HG02938 (cell line): ENCODE data around the gene MKS1.

Experiments
- ATAC-seq: cut with Tn5 transposase; IDR thresholded peaks from one replicate; pipeline ENCODE4 v1.9.1; 2021; ENCODE audit warnings: mild to moderate bottlenecking, moderate library complexity; ENCODE audit not compliant: unreplicated experiment

MKS1 gene

GRCh38 chr17:58245428-58246103 lies 26.5 kb upstream of the MKS1 start:
- no peak for ATAC-seq

DNA sequence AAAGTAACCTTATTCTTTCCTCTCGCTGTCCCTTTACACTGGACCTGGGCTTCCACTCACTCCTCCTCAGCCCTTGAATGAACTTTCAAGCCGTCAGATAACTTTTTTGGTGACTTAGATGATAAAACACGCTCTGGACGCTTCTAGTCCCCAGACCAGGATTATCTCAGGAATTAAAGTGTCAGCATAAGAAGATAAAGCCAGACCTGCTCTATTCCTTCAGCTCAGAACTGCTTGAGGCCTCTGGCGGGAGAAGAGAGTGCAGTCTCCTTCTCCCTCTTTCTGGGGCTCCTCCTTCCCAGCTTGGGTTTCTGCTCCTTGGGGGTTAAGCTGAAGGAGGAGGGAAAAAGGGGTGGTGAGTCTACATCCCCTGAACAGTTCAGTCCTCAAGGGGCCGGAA lies 25.9 kb upstream of the MKS1 start:
- ATAC-seq: no peak

DNA sequence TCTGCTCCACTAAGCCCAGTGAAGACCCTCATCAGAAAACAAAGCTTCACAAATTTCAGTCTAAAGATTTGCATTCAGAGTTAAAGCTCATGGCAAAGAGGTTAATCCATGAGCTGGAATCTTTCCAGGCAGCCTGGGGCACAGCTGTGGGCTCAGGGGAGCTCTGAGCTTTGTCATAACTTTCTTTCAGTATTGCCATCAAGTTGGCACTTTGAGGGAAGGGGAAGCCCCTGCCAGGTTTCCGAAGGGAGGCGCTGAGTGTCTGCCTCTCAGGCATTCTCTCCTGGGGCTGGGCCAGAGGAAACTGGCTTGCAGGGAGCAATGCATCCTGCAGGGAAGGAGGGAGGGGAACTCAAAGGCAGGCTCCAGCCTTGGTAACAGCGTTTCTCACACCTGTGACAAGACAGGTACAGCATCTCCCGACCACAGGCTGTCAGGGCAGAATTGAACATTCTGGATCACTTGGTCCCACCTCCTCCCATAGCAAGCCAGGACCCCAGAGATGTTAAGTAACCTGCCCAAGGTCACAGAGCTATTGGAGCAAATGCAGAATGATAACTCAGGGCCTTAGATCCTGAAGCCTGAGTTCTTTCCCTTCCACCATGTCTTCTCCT lies 23.2 kb upstream of the MKS1 start:
- no peak for ATAC-seq

- ATAC-seq: no peak
Measured at GRCh38 chr17:58239987-58240386, 20.9 kb upstream of the MKS1 start.

- ATAC-seq: no peak
Measured at GRCh38 chr17:58238147-58238634, 19.1 kb upstream of the MKS1 start, which contains the start of gene LPO. TSS of gene LPO (plus strand) at chr17:58238584. CDS start at chr17:58242980, 4,396 bp downstream.

DNA sequence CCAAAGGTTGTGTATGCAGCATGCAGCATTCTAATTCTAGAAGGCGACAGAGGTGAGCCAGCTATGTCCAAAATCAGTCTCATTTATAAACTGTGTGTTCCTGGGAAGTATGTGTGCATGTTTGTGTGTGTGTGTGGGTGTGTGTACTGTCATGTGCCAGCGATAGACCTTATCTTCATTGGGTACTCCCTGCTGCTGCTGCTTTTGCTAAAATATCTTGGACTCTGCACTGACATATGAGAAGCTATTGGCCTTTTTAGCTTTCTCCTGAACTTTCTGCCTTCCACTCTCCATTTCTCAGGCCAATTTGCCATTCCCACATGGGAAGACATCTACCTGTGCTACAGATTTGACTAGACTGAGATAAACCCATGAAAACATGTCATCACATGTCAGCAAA lies 17.3 kb upstream of the MKS1 start:
- ATAC-seq: no peak

- ATAC-seq: no peak
Measured at GRCh38 chr17:58235821-58236220, 16.8 kb upstream of the MKS1 start.

DNA sequence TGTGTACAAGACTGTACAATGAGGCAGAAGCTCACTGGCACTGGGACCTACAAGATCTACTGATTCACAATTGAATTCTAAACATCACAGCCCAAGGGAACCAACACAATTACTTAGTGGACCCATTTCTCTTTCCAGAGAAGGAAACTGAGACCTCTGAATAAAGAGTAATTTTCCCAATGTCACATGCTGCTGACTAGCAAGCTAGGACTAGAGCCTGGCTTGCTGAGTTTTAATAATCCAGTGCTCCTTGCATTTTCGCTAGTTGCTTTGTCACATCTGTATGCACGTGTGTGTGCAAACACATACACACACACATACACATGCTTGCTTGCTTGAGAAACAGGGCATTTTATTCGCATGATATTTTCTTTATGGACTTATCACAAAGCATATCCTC lies 15.5 kb upstream of the MKS1 start:
- ATAC-seq: no peak

DNA sequence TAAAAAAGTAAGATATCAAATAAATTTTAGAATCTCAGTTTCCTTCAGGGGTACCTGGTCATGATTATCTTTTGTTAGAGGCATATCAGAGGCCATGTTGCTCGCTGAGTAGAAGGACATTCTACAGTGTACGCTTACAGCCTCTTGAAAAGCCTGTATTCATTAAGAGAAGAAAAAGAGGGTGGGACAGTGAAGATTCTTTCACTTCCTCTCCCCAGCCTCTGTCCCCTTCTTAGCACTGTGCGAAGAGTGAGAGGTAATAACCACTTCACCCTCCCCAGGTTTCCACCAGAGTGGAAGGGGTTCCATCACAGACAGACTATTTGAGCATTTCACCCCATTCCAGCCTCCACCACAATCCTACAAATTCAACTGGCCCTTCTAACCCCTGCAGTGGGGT lies 14.5 kb upstream of the MKS1 start:
- ATAC-seq: peak; percentile 61

- peak; percentile 71 for ATAC-seq
Measured at GRCh38 chr17:58232707-58233156, 13.7 kb upstream of the MKS1 start.

GRCh38 chr17:58231641-58232040 lies 12.6 kb upstream of the MKS1 start:
- no peak for ATAC-seq

DNA sequence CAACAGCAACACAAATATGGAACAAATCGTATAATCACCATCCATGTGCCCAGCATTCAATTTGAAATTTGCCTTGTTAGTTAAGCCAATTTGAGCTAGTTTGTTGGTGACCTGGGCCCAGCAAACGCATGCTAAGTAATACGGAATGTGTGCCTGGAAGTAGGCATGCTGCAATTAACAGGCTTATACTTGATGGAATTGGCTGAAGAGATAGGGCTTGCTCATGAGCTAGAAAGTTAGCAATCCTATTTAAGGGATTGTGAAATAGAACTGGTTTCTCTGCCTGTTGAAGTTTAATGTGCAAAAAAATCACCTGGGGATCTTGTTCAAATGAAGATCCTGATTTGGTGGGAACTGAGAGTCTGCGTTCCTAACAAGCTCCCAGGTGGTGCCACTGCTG lies 10.8 kb upstream of the MKS1 start:
- ATAC-seq: no peak

GRCh38 chr17:58229384-58229783 lies 10.3 kb upstream of the MKS1 start:
- ATAC-seq: no peak

- ATAC-seq: no peak
Measured at GRCh38 chr17:58228679-58229078, 9.6 kb upstream of the MKS1 start.

- ATAC-seq: no peak
Measured at GRCh38 chr17:58227733-58228132, 8.7 kb upstream of the MKS1 start.

DNA sequence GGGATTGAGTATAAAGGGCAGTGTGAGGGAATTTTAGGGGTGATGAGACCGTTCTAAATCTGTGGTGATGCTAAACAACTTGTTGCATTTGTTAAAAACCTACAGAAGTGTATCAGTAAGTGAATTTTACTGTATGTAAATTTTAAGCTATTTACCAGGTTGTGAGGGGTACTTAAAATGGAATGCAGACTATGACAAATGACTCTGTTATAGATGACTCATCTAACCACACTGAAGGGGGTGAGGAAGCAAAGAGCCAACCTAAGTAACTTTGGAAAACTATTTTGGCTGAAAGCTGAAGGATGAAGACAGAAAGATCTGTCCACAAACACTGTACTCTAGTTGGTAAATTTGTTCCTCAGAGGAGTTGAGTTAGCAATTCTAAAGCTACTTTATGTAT lies 5.3 kb upstream of the MKS1 start:
- no peak for ATAC-seq

- ATAC-seq: no peak
Measured at GRCh38 chr17:58219789-58220183, 731 bp upstream of the MKS1 start.

- no peak for ATAC-seq
Measured at GRCh38 chr17:58217766-58218165, 1.3 kb downstream of the MKS1 start.

- no peak for ATAC-seq
Measured at GRCh38 chr17:58215685-58216084, 3.4 kb downstream of the MKS1 start.

DNA sequence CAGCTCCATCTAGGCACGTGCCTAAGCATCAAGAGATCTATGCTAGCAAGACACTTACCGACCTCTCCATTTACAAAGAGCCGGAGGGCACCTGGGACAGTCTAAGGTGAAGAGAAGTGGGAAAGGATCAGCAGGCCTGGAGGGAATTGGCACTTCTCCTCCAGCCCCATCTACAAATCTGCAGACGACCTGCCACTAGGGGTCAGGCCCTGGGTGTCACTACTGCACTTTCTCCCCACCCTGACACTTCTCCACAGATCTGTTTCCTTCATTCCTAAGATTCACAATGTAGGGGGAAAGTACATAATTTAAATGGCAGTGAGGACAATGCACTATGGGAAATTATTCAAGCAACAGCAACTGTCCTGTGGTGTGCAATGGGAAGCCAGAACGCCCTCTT lies 8.1 kb downstream of the MKS1 start:
- ATAC-seq: no peak

DNA sequence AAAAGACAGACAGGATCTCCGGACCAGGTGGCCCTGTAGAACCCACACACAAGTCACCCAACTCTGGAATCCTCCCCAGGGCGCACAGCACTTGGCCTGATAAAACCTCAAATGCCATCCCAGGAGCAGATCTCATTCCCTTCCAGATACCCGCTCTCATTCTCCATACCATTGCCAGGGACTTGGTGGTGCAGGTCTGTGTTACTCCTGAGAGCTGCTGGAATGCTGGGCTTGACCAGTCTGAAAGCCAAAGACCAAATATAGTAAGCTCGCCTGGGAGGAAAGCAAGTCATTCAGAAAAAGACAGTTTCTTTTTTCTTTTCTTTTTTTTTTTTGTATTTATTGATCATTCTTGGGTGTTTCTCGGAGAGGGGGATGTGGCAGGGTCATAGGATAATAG lies 10.7 kb downstream of the MKS1 start:
- no peak for ATAC-seq

GRCh38 chr17:58207451-58207850 lies 11.6 kb downstream of the MKS1 start:
- no peak for ATAC-seq

- ATAC-seq: no peak
Measured at GRCh38 chr17:58205936-58206335, 13.1 kb downstream of the MKS1 start.
